DOHH2 (cell line): ENCODE data around the gene STAT5B.
A peak's percentile ranks its signal among the peaks of the same experiment; 100 is the strongest.

ENCODE experiments used
- H3F3A ChIP-seq: fragments of 200-600 bp; sonication (generic), shearing (Covaris generic); 2 replicates; pipeline ENCODE4 v1.6.0; 2016; ENCODE audit warnings: antibody characterized with exemption, mild to moderate bottlenecking; ENCODE audit not compliant: control insufficient read depth, insufficient read depth
- H3K27ac ChIP-seq: fragments of 200-600 bp; sonication (generic); 2 replicates; pipeline ENCODE4 v1.5.1; 2014; ENCODE audit warnings: low read depth, mild to moderate bottlenecking, low read length, moderate library complexity
- H3K27me3 ChIP-seq: fragments of 200-600 bp; sonication (generic); 2 replicates; pipeline ENCODE4 v1.6.1; 2014; ENCODE audit warnings: mild to moderate bottlenecking, low read length, mixed read lengths; ENCODE audit not compliant: control insufficient read depth
- H3K36me3 ChIP-seq: fragments of 200-600 bp; sonication (generic); 2 replicates; pipeline ENCODE4 v1.6.1; 2014; ENCODE audit warnings: mild to moderate bottlenecking, low read length, moderate library complexity, mixed read lengths; ENCODE audit not compliant: control insufficient read depth
- H3K4me1 ChIP-seq: fragments of 200-600 bp; sonication (generic); 2 replicates; pipeline ENCODE4 v1.6.1; 2014; ENCODE audit warnings: mild to moderate bottlenecking, low read length, mixed read lengths; ENCODE audit not compliant: control insufficient read depth
- H3K4me2 ChIP-seq: fragments of 200-600 bp; sonication (generic); 2 replicates; pipeline ENCODE4 v1.6.0; 2014; ENCODE audit warnings: mild to moderate bottlenecking, low read length, moderate library complexity
- H3K4me3 ChIP-seq: fragments of 200-600 bp; sonication (generic); 2 replicates; pipeline ENCODE4 v1.5.1; 2014; ENCODE audit warnings: mild to moderate bottlenecking, low read length, mixed read lengths
- H3K79me2 ChIP-seq: fragments of 200-600 bp; sonication (generic); 2 replicates; pipeline ENCODE4 v1.6.1; 2014; ENCODE audit warnings: mild to moderate bottlenecking, low read length, mixed read lengths; ENCODE audit not compliant: control insufficient read depth
- H3K9me2 ChIP-seq: fragments of 200-600 bp; sonication (generic); replicated peaks from 2 replicates; pipeline ENCODE4 v1.6.1; 2014; ENCODE audit warnings: mild to moderate bottlenecking, low read length, mixed read lengths; ENCODE audit not compliant: control insufficient read depth
- H3K9me3 ChIP-seq: fragments of 200-600 bp; sonication (generic); 2 replicates; pipeline ENCODE4 v1.6.1; 2014; ENCODE audit warnings: antibody characterized with exemption, low read length, mixed read lengths; ENCODE audit not compliant: control insufficient read depth, insufficient read depth
- H4K20me1 ChIP-seq: fragments of 200-600 bp; sonication (generic); 2 replicates; pipeline ENCODE4 v1.6.0; 2014; ENCODE audit warnings: low read depth, mild to moderate bottlenecking, antibody characterized with exemption, low read length, moderate library complexity; ENCODE audit not compliant: control insufficient read depth, insufficient read depth
- CTCF ChIP-seq: fragments of 200-600 bp; sonication (generic); IDR thresholded peaks from one replicate; pipeline ENCODE4 v1.5.1; 2014; ENCODE audit warnings: antibody characterized with exemption, mild to moderate bottlenecking, low read depth, low read length; ENCODE audit not compliant: poor library complexity, severe bottlenecking
- EZH2phosphoT487 ChIP-seq: fragments of 200-600 bp; sonication (generic); IDR thresholded peaks from 2 replicates; pipeline ENCODE4 v1.6.1; 2017; ENCODE audit warnings: borderline replicate concordance, mild to moderate bottlenecking, antibody characterized with exemption, low read length, moderate library complexity, mixed read lengths

The STAT5B gene

GRCh38 chr17:42287977-42288802, 12.0 kb upstream of the STAT5B start, which contains the start of gene STAT5A:
Gene STAT5A, plus strand, starts transcription at chr17:42288498. Its CDS starts 914 bp downstream, at chr17:42289412.
- Histone ChIP-seq H3F3A (no peaks in the 10 kb centered on the region), H3K79me2 (no peaks in the 10 kb centered on the region; the same call in 1 of the 2 replicates), H3K9me3 (no peaks in the 10 kb centered on the region), H4K20me1 (no peaks in the 10 kb centered on the region; the same call in 1 of the 2 replicates), H3K27me3 (peaks cover 11% of the 10 kb centered on the region; the same call in 1 of the 2 replicates), H3K4me1 (peaks cover 50% of the 10 kb centered on the region), H3K27ac (peak within 1 kb of the TSS; percentile 38), H3K9me2 (no peaks in the 10 kb centered on the region), H3K36me3 (no peaks in the 10 kb centered on the region), H3K4me3 (peak within 1 kb of the TSS; percentile 74), H3K4me2 (peak within 1 kb of the TSS; percentile 85)
- TF ChIP-seq EZH2phosphoT487 (no peak), CTCF (no peak)

- no peaks in the 10 kb centered on the region for H3K9me3 ChIP-seq
- H3K4me1 ChIP-seq, result peaks cover 50% of the 10 kb centered on the region
- no peak for TF ChIP-seq CTCF
- TF ChIP-seq EZH2phosphoT487, result no peak
- H3K4me2 ChIP-seq, result peak overlapping the region; percentile 85
- no peaks in the 10 kb centered on the region for H3K36me3 ChIP-seq
- no peaks in the 10 kb centered on the region; the same call in 1 of the 2 replicates for H4K20me1 ChIP-seq
- peak overlapping the region; percentile 74 for H3K4me3 ChIP-seq
- no peaks in the 10 kb centered on the region for H3K9me2 ChIP-seq
- peak overlapping the region; percentile 38 for H3K27ac ChIP-seq
- peaks cover 11% of the 10 kb centered on the region; the same call in 1 of the 2 replicates for H3K27me3 ChIP-seq
- no peaks in the 10 kb centered on the region; the same call in 1 of the 2 replicates for H3K79me2 ChIP-seq
- H3F3A ChIP-seq, result no peaks in the 10 kb centered on the region
Measured at GRCh38 chr17:42287305-42287976, 11.2 kb upstream of the STAT5B start.

- H3K27ac ChIP-seq, result peak overlapping the region; percentile 38; the same call in 1 of the 2 replicates
- H4K20me1 ChIP-seq, result no peaks in the 10 kb centered on the region; the same call in 1 of the 2 replicates
- H3F3A ChIP-seq, result no peaks in the 10 kb centered on the region
- peak overlapping the region; percentile 85 for H3K4me2 ChIP-seq
- H3K9me3 ChIP-seq, result no peaks in the 10 kb centered on the region
- H3K27me3 ChIP-seq, result peaks cover 11% of the 10 kb centered on the region; the same call in 1 of the 2 replicates
- H3K4me1 ChIP-seq, result peaks cover 50% of the 10 kb centered on the region
- no peaks in the 10 kb centered on the region for H3K9me2 ChIP-seq
- H3K79me2 ChIP-seq, result no peaks in the 10 kb centered on the region; the same call in 1 of the 2 replicates
- H3K4me3 ChIP-seq, result peak overlapping the region; percentile 74
- no peak for TF ChIP-seq CTCF
- H3K36me3 ChIP-seq, result no peaks in the 10 kb centered on the region
Measured at GRCh38 chr17:42286411-42287221, 10.4 kb upstream of the STAT5B start.
